DND-41 (cell line): ENCODE data around the gene ESYT2.

ENCODE experiments used
- ATAC-seq: fragments of 200-7000 bp; cut with Tn5 transposase; 3 replicates; pipeline ENCODE4 v1.9.1; 2021; ENCODE audit warnings: low read depth; ENCODE audit not compliant: insufficient read depth
- DNase-seq: peaks from one replicate; pipeline ENCODE4 v3.0.0-alpha.2; 2020
- H2AFZ ChIP-seq: 2 replicates; pipeline ENCODE4 v1.6.0; 2012; ENCODE audit warnings: low read depth, low read length
- H3K27ac ChIP-seq: 2 replicates; pipeline ENCODE4 v1.5.1; 2012; ENCODE audit warnings: low read length, inconsistent platforms
- H3K27me3 ChIP-seq: fragments of 200-600 bp; sonication (generic); 2 replicates; pipeline ENCODE4 v1.6.0; 2012; ENCODE audit warnings: low read length, mild to moderate bottlenecking, inconsistent platforms; ENCODE audit not compliant: insufficient read depth, poor library complexity
- H3K36me3 ChIP-seq: 2 replicates; pipeline ENCODE4 v1.5.1; 2012; ENCODE audit warnings: low read length, inconsistent platforms; ENCODE audit not compliant: insufficient read depth
- H3K4me1 ChIP-seq: 2 replicates; pipeline ENCODE4 v1.5.1; 2012; ENCODE audit warnings: mild to moderate bottlenecking, low read length; ENCODE audit not compliant: insufficient read depth
- H3K4me2 ChIP-seq: 2 replicates; pipeline ENCODE4 v1.6.0; 2012; ENCODE audit warnings: mild to moderate bottlenecking, moderate library complexity, low read length, inconsistent platforms; ENCODE audit not compliant: insufficient read depth
- H3K4me3 ChIP-seq, 2 experiments: fragments of 200-600 bp in 1 of 2; shearing (Covaris generic) in 1 of 2; 2 replicates each; pipeline ENCODE4 v1.5.1; 2012 to 2016; ENCODE audit warnings: inconsistent platforms in 2 of 2, low read length in 2 of 2, mild to moderate bottlenecking in 2 of 2, low read depth in 1 of 2, moderate library complexity in 1 of 2
- H3K79me2 ChIP-seq: 2 replicates; pipeline ENCODE4 v1.6.0; 2012; ENCODE audit warnings: low read length, inconsistent platforms; ENCODE audit not compliant: insufficient read depth
- H3K9ac ChIP-seq: 2 replicates; pipeline ENCODE4 v1.6.0; 2012; ENCODE audit warnings: low read depth, mild to moderate bottlenecking, inconsistent platforms, low read length, moderate library complexity
- H3K9me3 ChIP-seq: 2 replicates; pipeline ENCODE4 v1.5.1; 2012; ENCODE audit warnings: low read length, moderate library complexity, mild to moderate bottlenecking, inconsistent platforms; ENCODE audit not compliant: insufficient read depth, severe bottlenecking
- H4K20me1 ChIP-seq: 2 replicates; pipeline ENCODE4 v1.6.0; 2012; ENCODE audit warnings: low read length; ENCODE audit not compliant: insufficient read depth
- EZH2 ChIP-seq: IDR thresholded peaks from 3 replicates; pipeline ENCODE4 v1.6.1; 2012; ENCODE audit warnings: borderline replicate concordance, low read depth, mild to moderate bottlenecking, moderate library complexity, low read length, inconsistent platforms; ENCODE audit not compliant: severe bottlenecking
- TF ChIP-seq, protein P1 (sequence below): IDR thresholded peaks from 2 replicates; pipeline ENCODE4 v1.5.1; 2012; ENCODE audit warnings: borderline replicate concordance, low read length, moderate library complexity, mild to moderate bottlenecking; ENCODE audit not compliant: poor library complexity, severe bottlenecking; ENCODE audit errors: extremely low read depth

The ESYT2 gene

GRCh38 chr7:158729646-158730382 lies 99.5 kb downstream of the ESYT2 start:
- no peaks in the 10 kb centered on the region for H4K20me1 ChIP-seq
- no peaks in the 10 kb centered on the region for H3K79me2 ChIP-seq
- no peak for TF ChIP-seq EZH2
- TF ChIP-seq, protein P1, sequence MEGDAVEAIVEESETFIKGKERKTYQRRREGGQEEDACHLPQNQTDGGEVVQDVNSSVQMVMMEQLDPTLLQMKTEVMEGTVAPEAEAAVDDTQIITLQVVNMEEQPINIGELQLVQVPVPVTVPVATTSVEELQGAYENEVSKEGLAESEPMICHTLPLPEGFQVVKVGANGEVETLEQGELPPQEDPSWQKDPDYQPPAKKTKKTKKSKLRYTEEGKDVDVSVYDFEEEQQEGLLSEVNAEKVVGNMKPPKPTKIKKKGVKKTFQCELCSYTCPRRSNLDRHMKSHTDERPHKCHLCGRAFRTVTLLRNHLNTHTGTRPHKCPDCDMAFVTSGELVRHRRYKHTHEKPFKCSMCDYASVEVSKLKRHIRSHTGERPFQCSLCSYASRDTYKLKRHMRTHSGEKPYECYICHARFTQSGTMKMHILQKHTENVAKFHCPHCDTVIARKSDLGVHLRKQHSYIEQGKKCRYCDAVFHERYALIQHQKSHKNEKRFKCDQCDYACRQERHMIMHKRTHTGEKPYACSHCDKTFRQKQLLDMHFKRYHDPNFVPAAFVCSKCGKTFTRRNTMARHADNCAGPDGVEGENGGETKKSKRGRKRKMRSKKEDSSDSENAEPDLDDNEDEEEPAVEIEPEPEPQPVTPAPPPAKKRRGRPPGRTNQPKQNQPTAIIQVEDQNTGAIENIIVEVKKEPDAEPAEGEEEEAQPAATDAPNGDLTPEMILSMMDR, result no peak
- no peaks in the 10 kb centered on the region for H3K4me1 ChIP-seq
- H3K4me2 ChIP-seq, result no peak overlapping the region
- H3K27ac ChIP-seq, result no peak overlapping the region
- ATAC-seq (no peak), DNase-seq (no peak)
- H3K4me3 ChIP-seq, result no peak overlapping the region
- H2AFZ ChIP-seq, result no peak overlapping the region
- no peaks in the 10 kb centered on the region for H3K27me3 ChIP-seq
- peaks cover 47% of the 10 kb centered on the region for H3K36me3 ChIP-seq
- H3K9ac ChIP-seq, result no peak overlapping the region
- no peaks in the 10 kb centered on the region for H3K9me3 ChIP-seq

DNA sequence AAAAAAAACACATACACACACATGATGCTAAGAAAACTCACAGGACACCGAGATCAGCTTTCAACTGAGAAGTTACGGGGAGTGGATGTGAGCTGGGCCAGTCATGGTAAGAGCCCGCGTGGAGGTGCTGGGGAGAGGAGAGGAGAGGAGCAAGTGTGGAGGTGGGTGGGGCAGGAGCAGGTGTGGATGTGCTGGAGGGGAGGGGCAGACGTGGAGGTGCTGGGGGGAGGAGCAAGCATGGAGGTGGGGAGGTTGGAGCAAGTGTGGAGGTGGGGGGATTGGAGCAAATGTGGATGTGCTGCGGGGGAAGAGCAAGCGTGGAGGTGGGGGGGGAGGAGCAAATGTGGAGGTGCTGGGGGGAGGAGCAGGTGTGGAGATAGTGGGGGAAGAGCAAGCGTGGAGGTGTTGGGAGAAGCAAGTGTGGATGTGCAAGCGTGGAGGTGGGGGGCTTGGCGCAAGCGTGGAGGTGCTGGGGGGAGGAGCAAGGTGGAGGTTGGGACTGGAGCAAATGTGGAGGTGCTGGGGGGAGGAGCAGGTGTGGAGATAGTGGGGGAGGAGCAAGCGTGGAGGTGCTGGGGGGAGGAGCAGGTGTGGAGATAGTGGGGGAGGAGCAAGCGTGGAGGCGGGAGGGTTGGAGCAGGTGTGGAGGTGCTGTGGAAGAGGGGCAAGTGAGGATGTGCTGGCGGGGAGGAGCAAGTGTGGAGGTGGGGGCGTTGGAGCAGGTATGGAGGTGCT lies 100.2 kb downstream of the ESYT2 start:
- Histone ChIP-seq H3K79me2 (no peaks in the 10 kb centered on the region), H3K27me3 (no peaks in the 10 kb centered on the region), H3K4me2 (no peak overlapping the region), H3K4me1 (no peaks in the 10 kb centered on the region), H3K27ac (no peak overlapping the region), H2AFZ (no peak overlapping the region), H4K20me1 (no peaks in the 10 kb centered on the region), H3K9ac (no peak overlapping the region), H3K4me3 (no peak overlapping the region), H3K9me3 (no peaks in the 10 kb centered on the region), H3K36me3 (peaks cover 39% of the 10 kb centered on the region)
- DNase-seq, result no peak
- no peak for ATAC-seq
- TF ChIP-seq, protein P1, result no peak
- TF ChIP-seq EZH2, result no peak

- no peaks in the 10 kb centered on the region for H3K4me1 ChIP-seq
- no peak overlapping the region for H3K27ac ChIP-seq
- no peak for DNase-seq
- no peak overlapping the region for H3K9ac ChIP-seq
- H3K36me3 ChIP-seq, result peaks cover 26% of the 10 kb centered on the region
- H3K4me3 ChIP-seq, result no peak overlapping the region
- H4K20me1 ChIP-seq, result no peaks in the 10 kb centered on the region
- no peak overlapping the region for H2AFZ ChIP-seq
- no peak for ATAC-seq
- no peak for TF ChIP-seq EZH2
- TF ChIP-seq, protein P1, result no peak
- no peak overlapping the region for H3K4me2 ChIP-seq
- H3K79me2 ChIP-seq, result no peaks in the 10 kb centered on the region
- no peaks in the 10 kb centered on the region for H3K9me3 ChIP-seq
- no peaks in the 10 kb centered on the region for H3K27me3 ChIP-seq
These were observed 101.6 kb downstream of the ESYT2 start for GRCh38 chr7:158727690-158728089.
